Smooth muscle cell (in vitro differentiated cells): ENCODE data around the gene CNOT2. TPM values are rescaled to one million over a fixed set of nuclear protein-coding genes. Genes with fewer than 3 reads are reported as not detected.
"Not testable (repeated sequence)": the region's sequence is repeated elsewhere in the genome, so short reads cannot be mapped to it uniquely, and the experiment has no call there.

Experiments used
- DNase-seq: peaks from one replicate; lab custom pipeline; 2025; ENCODE audit not compliant: unreplicated experiment; lab: John Stamatoyannopoulos, UW
- H2AFZ ChIP-seq: fragments of 200-600 bp; sonication (generic); 2 replicates; pipeline ENCODE4 v1.6.0; 2016; ENCODE audit warnings: antibody characterized with exemption, low read depth, mild to moderate bottlenecking
- H3F3A ChIP-seq: fragments of 200-600 bp; sonication (generic); 2 replicates; pipeline ENCODE4 v1.6.0; 2017; ENCODE audit warnings: antibody characterized with exemption, low read depth
- H3K27ac ChIP-seq: fragments of 200-600 bp; sonication (generic); 2 replicates; pipeline ENCODE4 v1.5.1; 2016; ENCODE audit warnings: low read depth, mild to moderate bottlenecking
- H3K27me3 ChIP-seq: fragments of 200-600 bp; sonication (generic); 2 replicates; pipeline ENCODE4 v1.6.1; 2016; ENCODE audit warnings: low read depth, mild to moderate bottlenecking
- H3K36me3 ChIP-seq: fragments of 200-600 bp; sonication (generic); 2 replicates; pipeline ENCODE4 v1.5.1; 2016; ENCODE audit warnings: low read depth
- H3K4me1 ChIP-seq: fragments of 200-600 bp; sonication (generic); 2 replicates; pipeline ENCODE4 v1.5.1; 2016; ENCODE audit warnings: low read depth
- H3K4me2 ChIP-seq: fragments of 200-600 bp; sonication (generic); 2 replicates; pipeline ENCODE4 v1.6.0; 2016; ENCODE audit warnings: mild to moderate bottlenecking
- H3K4me3 ChIP-seq: fragments of 200-600 bp; sonication (generic); 2 replicates; pipeline ENCODE4 v1.5.1; 2016; ENCODE audit warnings: mild to moderate bottlenecking
- H3K79me2 ChIP-seq: fragments of 200-600 bp; sonication (generic); 2 replicates; pipeline ENCODE4 v1.6.0; 2016; ENCODE audit warnings: low read depth, mild to moderate bottlenecking
- H3K9ac ChIP-seq: fragments of 200-600 bp; sonication (generic); 2 replicates; pipeline ENCODE4 v1.6.0; 2016; ENCODE audit warnings: low read depth
- H3K9me3 ChIP-seq: fragments of 200-600 bp; sonication (generic); replicated peaks from 2 replicates; pipeline ENCODE4 v1.5.1; 2016; ENCODE audit warnings: low read depth
- H4K20me1 ChIP-seq: fragments of 200-600 bp; sonication (generic); 2 replicates; pipeline ENCODE4 v1.6.0; 2016; ENCODE audit warnings: low read depth
- WGBS: methylation state at CpG from one replicate; pipeline ENCODE4 v1.1.7; 2016; ENCODE audit warnings: low lambda C conversion rate; 5-methylcytosine and 5-hydroxymethylcytosine counted together
- polyA plus RNA-seq: library from polyadenylated mRNA; unstranded; fragments of >200 nt; fragmentation: Nextera tagmentation; extraction: Ambion mirVana; gene quantifications from 2 replicates; pipeline ENCODE4 v1.2.1, GENCODE V29; 2016
- total RNA-seq: library from RNA; depleted of rRNA; stranded (reverse); fragments of >200 nt; gene quantifications from 2 replicates; pipeline ENCODE4 v1.2.3, GENCODE V29; 2014
- TF ChIP-seq, protein P1 (sequence below): fragments of 200-600 bp; sonication (generic); IDR thresholded peaks from 2 replicates; pipeline ENCODE4 v1.5.1; 2017; ENCODE audit warnings: borderline replicate concordance, mild to moderate bottlenecking, antibody characterized with exemption; ENCODE audit not compliant: insufficient read depth, poor library complexity, severe bottlenecking

CNOT2 gene
- total and polyA plus RNA-seq, 2 experiments from 2014 or later: 94.5 to 172 TPM

DNA sequence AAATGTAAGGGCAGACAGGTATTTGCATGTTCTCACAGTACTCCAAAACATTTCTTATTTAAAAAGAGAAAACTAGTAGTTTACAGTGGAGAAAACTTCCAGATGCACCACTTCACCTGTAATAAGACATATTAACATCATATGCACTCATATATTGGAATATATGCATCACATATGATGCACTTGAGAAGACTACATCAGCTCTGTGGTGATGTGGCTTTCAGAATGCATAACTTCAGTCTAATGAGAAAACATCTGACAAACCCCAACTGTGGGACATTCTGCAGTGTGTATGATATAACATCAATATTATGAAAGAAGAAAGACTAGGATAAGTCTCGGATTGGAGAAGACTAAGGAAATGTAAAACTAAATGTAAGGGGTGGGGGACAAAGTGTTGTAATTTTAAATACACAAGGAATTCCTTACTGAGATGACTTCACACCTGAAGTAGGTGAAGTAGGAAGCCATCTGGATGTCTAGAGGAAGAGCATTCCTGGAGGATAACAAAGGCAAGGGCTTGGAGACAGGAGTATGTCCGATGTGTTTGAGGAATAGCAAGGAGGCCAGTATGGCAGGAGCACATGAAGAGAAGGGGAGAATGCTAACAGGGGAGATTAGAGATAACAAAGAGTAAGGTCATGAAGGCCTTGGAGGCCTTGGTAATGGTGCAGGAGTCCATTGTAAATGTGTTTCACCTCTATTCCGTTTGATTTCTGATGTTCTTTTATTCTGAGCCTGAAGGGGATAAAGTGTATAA, 49.0 kb downstream of the CNOT2 start:
- peaks cover 8% of the 10 kb centered on the region for H3K36me3 ChIP-seq
- WGBS: 92% methylated on average over 3 of the region's 3 CpGs
- H3K9me3 ChIP-seq: no peaks in the 10 kb centered on the region
- H3K4me3 ChIP-seq: no peak overlapping the region
- no peaks in the 10 kb centered on the region for H3K27me3 ChIP-seq
- H3K27ac ChIP-seq: no peak overlapping the region
- no peak overlapping the region for H2AFZ ChIP-seq
- TF ChIP-seq, protein P1, sequence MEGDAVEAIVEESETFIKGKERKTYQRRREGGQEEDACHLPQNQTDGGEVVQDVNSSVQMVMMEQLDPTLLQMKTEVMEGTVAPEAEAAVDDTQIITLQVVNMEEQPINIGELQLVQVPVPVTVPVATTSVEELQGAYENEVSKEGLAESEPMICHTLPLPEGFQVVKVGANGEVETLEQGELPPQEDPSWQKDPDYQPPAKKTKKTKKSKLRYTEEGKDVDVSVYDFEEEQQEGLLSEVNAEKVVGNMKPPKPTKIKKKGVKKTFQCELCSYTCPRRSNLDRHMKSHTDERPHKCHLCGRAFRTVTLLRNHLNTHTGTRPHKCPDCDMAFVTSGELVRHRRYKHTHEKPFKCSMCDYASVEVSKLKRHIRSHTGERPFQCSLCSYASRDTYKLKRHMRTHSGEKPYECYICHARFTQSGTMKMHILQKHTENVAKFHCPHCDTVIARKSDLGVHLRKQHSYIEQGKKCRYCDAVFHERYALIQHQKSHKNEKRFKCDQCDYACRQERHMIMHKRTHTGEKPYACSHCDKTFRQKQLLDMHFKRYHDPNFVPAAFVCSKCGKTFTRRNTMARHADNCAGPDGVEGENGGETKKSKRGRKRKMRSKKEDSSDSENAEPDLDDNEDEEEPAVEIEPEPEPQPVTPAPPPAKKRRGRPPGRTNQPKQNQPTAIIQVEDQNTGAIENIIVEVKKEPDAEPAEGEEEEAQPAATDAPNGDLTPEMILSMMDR: no peak
- peaks cover 94% of the 10 kb centered on the region for H3K79me2 ChIP-seq
- no peak overlapping the region for H3K9ac ChIP-seq
- no peaks in the 10 kb centered on the region for H3F3A ChIP-seq
- peaks cover 86% of the 10 kb centered on the region for H4K20me1 ChIP-seq
- H3K4me2 ChIP-seq: no peak overlapping the region
- H3K4me1 ChIP-seq: peaks cover 10% of the 10 kb centered on the region
- DNase-seq: no peak

DNA sequence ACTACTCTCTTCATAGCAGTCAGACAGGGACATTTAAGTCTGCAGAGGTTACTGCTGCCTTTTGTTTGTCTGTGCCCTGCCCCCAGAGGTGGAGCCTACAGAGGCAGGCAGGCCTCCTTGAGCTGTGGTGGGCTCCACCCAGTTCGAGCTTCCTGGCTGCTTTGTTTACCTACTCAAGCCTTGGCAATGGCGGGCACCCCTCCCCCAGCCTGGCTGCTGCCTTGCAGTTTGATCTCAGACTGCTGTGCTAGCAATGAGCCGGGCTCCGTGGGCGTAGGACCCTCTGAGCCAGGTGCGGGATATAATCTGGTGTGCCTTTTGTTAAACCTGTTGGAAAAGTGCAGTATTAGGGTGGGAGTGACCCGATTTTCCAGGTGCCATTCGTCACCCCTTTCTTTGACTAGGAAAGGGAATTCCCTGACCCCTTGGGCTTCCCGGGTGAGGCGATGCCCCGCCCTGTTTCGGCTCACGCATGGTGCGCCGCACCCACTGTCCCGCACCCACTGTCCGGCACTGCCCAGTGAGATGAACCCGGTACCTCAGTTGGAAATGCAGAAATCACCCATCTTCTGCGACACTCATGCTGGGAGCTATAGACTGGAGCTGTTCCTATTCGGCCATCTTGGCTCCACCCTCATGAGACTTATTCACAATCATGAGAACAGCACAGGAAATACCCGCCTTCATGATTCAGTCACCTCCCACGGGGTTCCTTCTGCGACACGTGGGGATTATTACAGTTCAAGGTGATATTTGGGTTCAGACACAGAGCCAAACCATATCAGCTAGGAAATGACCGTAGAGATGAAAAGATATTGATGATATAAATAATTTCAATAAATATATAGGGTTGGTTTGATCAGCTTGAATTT, 61.7 kb downstream of the CNOT2 start:
- H3K79me2 ChIP-seq: peaks cover 65% of the 10 kb centered on the region

DNA sequence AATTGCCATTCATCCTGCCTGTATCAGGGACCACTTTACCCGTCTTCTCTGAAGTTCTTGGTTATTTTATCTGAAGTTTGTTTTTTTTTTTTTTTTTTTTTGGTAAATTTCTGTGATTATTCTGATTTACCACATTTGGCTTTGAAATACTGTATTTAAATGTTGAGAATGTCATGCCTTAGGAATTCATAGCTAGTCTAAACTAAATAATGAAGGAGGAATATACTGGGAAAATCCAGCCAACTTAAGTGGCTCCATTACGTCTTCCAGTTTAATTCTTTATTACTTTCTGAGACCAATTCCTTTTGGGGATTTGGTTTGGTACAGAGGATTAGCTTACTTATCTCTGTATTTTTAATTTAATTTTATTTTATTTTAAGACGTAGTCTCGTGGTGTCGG, 62.6 kb downstream of the CNOT2 start:
- no peak overlapping the region for H3K4me2 ChIP-seq
- no peak for DNase-seq
- TF ChIP-seq, protein P1: no peak
- H4K20me1 ChIP-seq: peaks cover 60% of the 10 kb centered on the region
- H3K4me3 ChIP-seq: no peak overlapping the region
- no peaks in the 10 kb centered on the region for H3F3A ChIP-seq
- peaks cover 69% of the 10 kb centered on the region for H3K79me2 ChIP-seq
- no peak overlapping the region for H3K27ac ChIP-seq
- H3K27me3 ChIP-seq: no peaks in the 10 kb centered on the region
- H2AFZ ChIP-seq: no peak overlapping the region
- no peaks in the 10 kb centered on the region for H3K36me3 ChIP-seq
- no peaks in the 10 kb centered on the region for H3K4me1 ChIP-seq
- 86% methylated on average over 5 of the region's 5 CpGs for WGBS
- no peak overlapping the region for H3K9ac ChIP-seq
- no peaks in the 10 kb centered on the region for H3K9me3 ChIP-seq

More for the DNA sequence above, 61.7 kb downstream of the CNOT2 start:
- H3K4me3 ChIP-seq, H3K9ac ChIP-seq, DNase-seq, H3K27me3 ChIP-seq, H3K36me3 ChIP-seq, H3K4me1 ChIP-seq, H3K27ac ChIP-seq, H3K9me3 ChIP-seq, H2AFZ ChIP-seq, H3K4me2 ChIP-seq, H3F3A ChIP-seq: not testable (repeated sequence)
- WGBS: 97% methylated on average over 25 of the region's 25 CpGs
- H4K20me1 ChIP-seq: peaks cover 52% of the 10 kb centered on the region

DNA sequence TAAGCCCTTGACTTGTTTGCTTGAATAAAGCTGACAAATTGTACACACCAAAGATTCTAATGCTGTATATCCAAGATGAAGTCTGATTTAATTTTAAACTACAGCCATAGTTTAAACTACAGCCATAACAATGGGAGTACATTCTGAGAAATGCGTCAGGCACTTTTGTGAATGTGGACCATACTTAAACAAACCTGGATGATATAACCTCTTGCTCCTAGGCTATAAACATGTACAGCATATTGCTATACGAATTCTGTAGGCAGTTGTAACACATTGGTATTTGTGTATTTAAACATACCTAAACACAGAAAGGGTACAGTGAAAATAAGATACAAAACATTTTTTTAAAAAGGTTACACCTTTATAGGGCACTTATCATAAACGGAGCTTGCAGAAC, 63.4 kb downstream of the CNOT2 start:
- no peak overlapping the region for H3K4me2 ChIP-seq
- H3F3A ChIP-seq: no peaks in the 10 kb centered on the region
- no peak overlapping the region for H3K27ac ChIP-seq
- 98% methylated on average over 3 of the region's 3 CpGs for WGBS
- no peaks in the 10 kb centered on the region for H3K9me3 ChIP-seq
- no peaks in the 10 kb centered on the region for H3K27me3 ChIP-seq
- TF ChIP-seq, protein P1: no peak
- H2AFZ ChIP-seq: no peak overlapping the region
- H4K20me1 ChIP-seq: peaks cover 68% of the 10 kb centered on the region
- no peaks in the 10 kb centered on the region for H3K4me1 ChIP-seq
- peaks cover 64% of the 10 kb centered on the region for H3K79me2 ChIP-seq
- H3K36me3 ChIP-seq: no peaks in the 10 kb centered on the region
- DNase-seq: no peak
- H3K4me3 ChIP-seq: no peak overlapping the region
- no peak overlapping the region for H3K9ac ChIP-seq
